ENCODE data around the gene SLC22A1. TPM values are rescaled to one million over a fixed set of nuclear protein-coding genes. Genes with fewer than 3 reads are reported as not detected.
"Not testable (repeated sequence)": the region's sequence is repeated elsewhere in the genome, so short reads cannot be mapped to it uniquely, and the experiment has no call there.

SLC22A1 gene
- total and polyA plus RNA-seq, 2 of the 4 experiments (the other 2 are of a cell fraction) = 0.10 TPM; not detected in 1

DNA sequence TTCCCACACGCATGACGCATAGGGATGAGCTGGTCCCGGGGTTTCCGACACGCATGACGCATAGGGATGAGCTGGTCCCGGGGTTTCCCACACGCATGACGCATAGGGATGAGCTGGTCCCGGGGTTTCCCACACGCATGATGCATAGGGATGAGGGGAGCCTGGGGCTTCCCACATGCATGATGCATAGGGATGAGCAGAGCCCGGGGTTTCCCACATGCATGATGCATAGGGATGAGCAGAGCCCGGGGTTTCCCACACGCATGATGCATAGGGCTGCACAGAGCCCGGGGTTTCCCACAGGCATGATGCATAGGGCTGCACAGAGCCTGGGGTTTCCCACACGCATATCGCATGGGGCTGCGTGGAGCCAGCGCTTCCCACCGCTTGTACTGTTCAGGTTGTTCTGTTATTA, 12.7 kb downstream of the SLC22A1 start:
- H4K5ac ChIP-seq (ENCODE audit: low read depth, low read length); H3K18ac ChIP-seq (ENCODE audit: low read depth, low read length); H3K23ac ChIP-seq (ENCODE audit: low read depth, low read length); H3K9ac ChIP-seq (ENCODE audit: low read depth, low read length); intact Hi-C loops (cut with micrococcal nuclease); H2BK120ac ChIP-seq (ENCODE audit: low read depth, low read length); DNase-seq; H2BK20ac ChIP-seq (ENCODE audit: low read depth, low read length); H2BK15ac ChIP-seq (ENCODE audit: low read depth, low read length); H3K4ac ChIP-seq (ENCODE audit: low read depth, low read length); in situ Hi-C loops (cut with MboI; ENCODE audit: low sequenced_read_pairs); H4K8ac ChIP-seq (ENCODE audit: low read depth in 2 of 2, low read length in 2 of 2); H3K27ac ChIP-seq (ENCODE audit: insufficient read depth, low read length); H2AK9ac ChIP-seq (replicated peaks; ENCODE audit: low read depth, low read length, poor library complexity); H3K36me3 ChIP-seq (ENCODE audit: control insufficient read depth, insufficient read depth, low read length); H3K4me3 ChIP-seq (ENCODE audit: insufficient read depth, low read depth, low read length); H2AK5ac ChIP-seq (ENCODE audit: low read depth, low read length); ATAC-seq (ENCODE audit: low read depth); H3K14ac ChIP-seq (replicated peaks; ENCODE audit: low read depth, low read length); CTCF ChIA-PET; dilution Hi-C loops (cut with HindIII; ENCODE audit: low sequenced_read_pairs, unreplicated experiment); H3K9me3 ChIP-seq (ENCODE audit: control insufficient read depth, insufficient read depth, low read length); H4K91ac ChIP-seq (ENCODE audit: insufficient read depth, low read depth, low read length); H3K79me1 ChIP-seq (ENCODE audit: low read depth in 1 of 2, low read length in 2 of 2); H2BK5ac ChIP-seq (ENCODE audit: low read depth, low read length, poor library complexity, severe bottlenecking); H2AFZ ChIP-seq (replicated peaks; ENCODE audit: low read length, poor library complexity); H4K20me1 ChIP-seq (ENCODE audit: insufficient read depth, low read length); H3K56ac ChIP-seq (ENCODE audit: extremely low read depth, insufficient read depth, low read length); H3K4me2 ChIP-seq (ENCODE audit: low read depth, low read length); POLR2A ChIA-PET (ENCODE audit: unreplicated experiment); H3K27me3 ChIP-seq (ENCODE audit: control insufficient read depth, insufficient read depth, low read length); BruUV-seq (replicated peaks): not testable (repeated sequence)
- 93% methylated on average over 15 of the region's 20 CpGs; no CpG with 5 or more reads in 1 of the 2 experiments for WGBS, 2 experiments (ENCODE audit: extremely low coverage in 2 of 2, insufficient read length in 1 of 2)
- H3K9me1 ChIP-seq (ENCODE audit: insufficient read depth, low read length) = peaks cover 11% of the 10 kb centered on the region; the same call in 1 of the 2 replicates
- peaks cover 14% of the 10 kb centered on the region for H3K4me1 ChIP-seq (ENCODE audit: control insufficient read depth, insufficient read depth, low read length)
